HEK293 (cell line): ENCODE data around the gene TPMT.

Experiments used
- CTCF ChIA-PET: fragments of 350-600 bp; formaldehyde crosslinking; extraction: SDS; loops from one replicate; lab custom pipeline; 2021; ENCODE audit warnings: antibody characterized with exemption; lab: Yijun Ruan, JAX
- POLR2A ChIA-PET: fragments of 300-600 bp; formaldehyde crosslinking; extraction: SDS; loops from one replicate; lab custom pipeline; 2020; ENCODE audit warnings: antibody characterized with exemption, inconsistent platforms; lab: Yijun Ruan, JAX
- H3K27ac ChIP-seq: fragments of 200-500 bp; sonication (Bioruptor generic); 2 replicates; pipeline ENCODE4 v1.5.1; 2014; ENCODE audit warnings: low read depth, low read length, control low read depth, inconsistent platforms; ENCODE audit errors: extremely low read depth
- H3K36me3 ChIP-seq, 2 experiments: fragments of 200-500 bp in 1 of 2; sonication (Bioruptor generic) in 1 of 2; 1 replicate in 1 of 2; 2 replicates in 1 of 2; pipeline ENCODE4 v1.5.1; 2014 to 2017; ENCODE audit warnings: inconsistent platforms in 2 of 2, low read length in 2 of 2; ENCODE audit not compliant: control insufficient read depth in 2 of 2, insufficient read depth in 1 of 2
- H3K4me1 ChIP-seq: fragments of 200-500 bp; sonication (Bioruptor generic); 2 replicates; pipeline ENCODE4 v1.5.1; 2014; ENCODE audit warnings: mild to moderate bottlenecking, low read length, inconsistent platforms; ENCODE audit not compliant: control insufficient read depth, insufficient read depth
- H3K4me3 ChIP-seq: 2 replicates; pipeline ENCODE4 v1.5.1; 2011; ENCODE audit warnings: low read depth, mild to moderate bottlenecking, control low read depth, low read length, moderate library complexity
- H3K9me3 ChIP-seq: fragments of 200-500 bp; sonication (Bioruptor generic); 2 replicates; pipeline ENCODE4 v1.5.1; 2014; ENCODE audit warnings: low read depth, low read length, inconsistent platforms; ENCODE audit not compliant: control insufficient read depth, insufficient read depth
- CTCF ChIP-seq: fragments of 450-650 bp; formaldehyde crosslinking; IDR thresholded peaks from 2 replicates; pipeline ENCODE4 v1.5.1; 2016; ENCODE audit warnings: missing biosample characterization, missing genetic modification characterization
- EGR2 ChIP-seq: fragments of 450-650 bp; formaldehyde crosslinking; IDR thresholded peaks from 2 replicates; pipeline ENCODE4 v1.5.1; 2016; ENCODE audit warnings: low read depth, missing biosample characterization, missing genetic modification characterization
- GLI4 ChIP-seq: fragments of 450-650 bp; formaldehyde crosslinking; IDR thresholded peaks from 2 replicates; pipeline ENCODE4 v1.5.1; 2016; ENCODE audit warnings: missing biosample characterization, missing genetic modification characterization
- IKZF3 ChIP-seq: fragments of 450-650 bp; IDR thresholded peaks from 2 replicates; pipeline ENCODE4 v1.5.0; 2018; ENCODE audit warnings: missing biosample characterization, mild to moderate bottlenecking, missing genetic modification characterization, moderate library complexity
- KLF16 ChIP-seq: fragments of 450-650 bp; formaldehyde crosslinking; IDR thresholded peaks from 2 replicates; pipeline ENCODE4 v1.5.1; 2017; ENCODE audit warnings: missing biosample characterization, missing genetic modification characterization
- KLF9 ChIP-seq: fragments of 450-650 bp; formaldehyde crosslinking; IDR thresholded peaks from 2 replicates; pipeline ENCODE4 v1.5.1; 2016; ENCODE audit warnings: missing biosample characterization, missing genetic modification characterization, low read depth
- ZIC2 ChIP-seq: fragments of 450-650 bp; formaldehyde crosslinking; IDR thresholded peaks from 2 replicates; pipeline ENCODE4 v1.5.1; 2016; ENCODE audit warnings: missing biosample characterization, missing genetic modification characterization
- ZNF184 ChIP-seq: fragments of 450-650 bp; IDR thresholded peaks from 2 replicates; pipeline ENCODE4 v1.5.1; 2018; ENCODE audit warnings: missing biosample characterization, mild to moderate bottlenecking, missing genetic modification characterization
- ZNF19 ChIP-seq: fragments of 450-650 bp; formaldehyde crosslinking; IDR thresholded peaks from 2 replicates; pipeline ENCODE4; 2016; ENCODE audit warnings: missing biosample characterization, missing genetic modification characterization, low read depth
- ZNF214 ChIP-seq: fragments of 450-650 bp; formaldehyde crosslinking; IDR thresholded peaks from 2 replicates; pipeline ENCODE4 v1.5.1; 2017; ENCODE audit warnings: missing biosample characterization, mild to moderate bottlenecking, missing genetic modification characterization, borderline replicate concordance
- ZNF341 ChIP-seq: fragments of 450-650 bp; formaldehyde crosslinking; IDR thresholded peaks from 2 replicates; pipeline ENCODE4; 2016; ENCODE audit warnings: low read depth, missing biosample characterization, missing genetic modification characterization
- ZNF404 ChIP-seq: fragments of 450-650 bp; formaldehyde crosslinking; IDR thresholded peaks from 2 replicates; pipeline ENCODE4 v1.5.1; 2017; ENCODE audit warnings: missing biosample characterization, missing genetic modification characterization
- ZNF416 ChIP-seq: fragments of 450-650 bp; formaldehyde crosslinking; IDR thresholded peaks from 2 replicates; pipeline ENCODE4 v1.5.1; 2016; ENCODE audit warnings: missing biosample characterization, missing genetic modification characterization
- ZNF596 ChIP-seq: fragments of 450-650 bp; IDR thresholded peaks from 2 replicates; pipeline ENCODE4 v1.5.0; 2018; ENCODE audit warnings: missing biosample characterization, mild to moderate bottlenecking, missing genetic modification characterization, moderate library complexity
- ZNF830 ChIP-seq: fragments of 450-650 bp; IDR thresholded peaks from 2 replicates; pipeline ENCODE4 v1.5.0; 2018; ENCODE audit warnings: missing biosample characterization, missing genetic modification characterization, low read depth, mild to moderate bottlenecking, moderate library complexity
- ZNF843 ChIP-seq: fragments of 450-650 bp; formaldehyde crosslinking; IDR thresholded peaks from 2 replicates; pipeline ENCODE4 v1.5.1; 2016; ENCODE audit warnings: missing biosample characterization, missing genetic modification characterization
- ZSCAN4 ChIP-seq: fragments of 450-650 bp; formaldehyde crosslinking; IDR thresholded peaks from 2 replicates; pipeline ENCODE4 v1.5.1; 2017; ENCODE audit warnings: missing biosample characterization, missing genetic modification characterization
- TF ChIP-seq, protein P1 (sequence below): fragments of 450-650 bp; formaldehyde crosslinking; IDR thresholded peaks from 2 replicates; pipeline ENCODE4 v1.5.1; 2016; ENCODE audit warnings: missing biosample characterization, missing genetic modification characterization, borderline replicate concordance

Gene TPMT

GRCh38 chr6:18121580-18122127 lies 33.2 kb downstream of the TPMT start:
- H3K9me3 ChIP-seq: no peaks in the 10 kb centered on the region
- TF ChIP-seq ZNF19 (no peak), ZNF843 (tag by site-specific recombination) (no peak), CTCF (tag by site-specific recombination) (0 out of 2 replicates have a peak, but pooled peaks have one; percentile 29)
- TF ChIP-seq, all 188 proteins: peak for 1
- ChIA-PET CTCF (interaction anchor here (0.6 to 2.1 kb wide), 28 partner anchors 8 to 965 kb away, joined by 3 to 12 read pairs (median 4); no protein-coding TSS in a partner anchor), POLR2A (interaction anchor here (0.6 kb wide), 2 partner anchors 27 to 134 kb away, joined by 3 read pairs; no protein-coding TSS in a partner anchor)
- Histone ChIP-seq H3K27ac (no peak overlapping the region), H3K4me3 (no peak overlapping the region), H3K36me3 (no peaks in the 10 kb centered on the region), H3K4me1 (no peaks in the 10 kb centered on the region; the same call in 1 of the 2 replicates)

- TF ChIP-seq ZNF416 (tag by site-specific recombination): no peak
- no peak for TF ChIP-seq ZNF596 (tag by site-specific recombination)
- TF ChIP-seq KLF16 (tag by site-specific recombination): no peak
- TF ChIP-seq ZNF404 (tag by site-specific recombination): no peak
- TF ChIP-seq ZNF184 (tag by site-specific recombination): no peak
- TF ChIP-seq KLF9 (tag by site-specific recombination): no peak
- Histone ChIP-seq H3K9me3 (no peaks in the 10 kb centered on the region), H3K4me3 (no peak overlapping the region), H3K4me1 (no peaks in the 10 kb centered on the region; the same call in 1 of the 2 replicates), H3K36me3 (no peaks in the 10 kb centered on the region), H3K27ac (no peak overlapping the region)
- ChIA-PET CTCF (no interaction called here), POLR2A (interaction anchor here (0.5 to 0.6 kb wide), 3 partner anchors 65 to 1876 kb away, joined by 3 to 4 read pairs (median 3); no protein-coding TSS in a partner anchor)
Measured at GRCh38 chr6:18119236-18119635, 35.6 kb downstream of the TPMT start.

DNA sequence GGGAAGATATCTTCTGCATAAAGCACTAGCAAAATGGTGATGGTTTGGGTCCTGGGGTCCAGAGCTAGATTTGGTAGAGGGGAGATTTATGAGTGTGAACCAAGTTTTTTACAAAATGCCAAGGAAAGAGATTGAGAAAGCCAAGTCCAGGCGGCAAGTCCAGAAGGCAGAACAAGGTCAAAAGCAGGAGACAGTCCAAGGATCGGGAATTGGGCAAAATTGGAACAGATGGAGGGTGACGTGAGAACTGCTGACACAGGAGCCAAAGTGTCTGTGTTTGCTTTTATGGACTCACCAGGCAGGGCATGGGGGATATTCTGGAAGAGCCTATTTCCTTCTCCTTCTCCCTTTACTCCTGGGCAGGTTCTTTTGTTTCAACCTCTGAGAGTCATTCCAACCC lies 36.5 kb downstream of the TPMT start:
- H3K27ac ChIP-seq: no peak overlapping the region
- no peak overlapping the region for H3K4me3 ChIP-seq
- H3K4me1 ChIP-seq: no peaks in the 10 kb centered on the region; the same call in 1 of the 2 replicates
- no peaks in the 10 kb centered on the region for H3K36me3 ChIP-seq
- ChIA-PET CTCF (no interaction called here), POLR2A (interaction anchor here (0.5 to 0.6 kb wide), 2 partner anchors 132 to 1875 kb away, joined by 3 read pairs; no protein-coding TSS in a partner anchor)
- no peaks in the 10 kb centered on the region for H3K9me3 ChIP-seq
- peak; percentile 45 for TF ChIP-seq ZNF341 (tag by site-specific recombination)
- TF ChIP-seq ZIC2 (tag by site-specific recombination): no peak

DNA sequence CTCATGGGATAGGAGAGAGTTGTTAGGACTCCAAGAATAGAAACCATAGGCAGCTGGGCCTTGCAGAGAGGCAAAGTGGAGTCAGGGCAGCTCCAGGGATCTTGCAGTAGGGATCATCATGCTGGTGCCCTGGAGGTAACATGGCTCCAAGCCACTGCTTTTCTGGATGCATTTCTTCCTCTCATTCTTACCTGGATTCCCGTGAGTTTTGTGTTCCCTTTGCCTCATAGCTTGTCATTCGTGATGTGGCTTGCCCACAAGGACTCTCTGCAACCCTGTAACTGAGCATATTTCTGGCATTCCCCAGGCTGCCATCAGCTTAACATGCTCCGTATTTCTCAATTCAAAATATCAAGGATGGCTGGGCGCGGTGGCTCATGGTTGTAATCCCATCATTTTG lies 37.7 kb downstream of the TPMT start:
- H3K9me3 ChIP-seq: no peaks in the 10 kb centered on the region
- no peak overlapping the region for H3K27ac ChIP-seq
- no peaks in the 10 kb centered on the region for H3K36me3 ChIP-seq
- ChIA-PET CTCF (no interaction called here), POLR2A (interaction anchor here (0.7 kb wide), 1 partner anchor 358 kb away, joined by 5 read pairs; no protein-coding TSS in a partner anchor)
- H3K4me3 ChIP-seq: no peak overlapping the region
- H3K4me1 ChIP-seq: no peaks in the 10 kb centered on the region; the same call in 1 of the 2 replicates
- TF ChIP-seq ZNF214 (tag by site-specific recombination) (no peak), IKZF3 (tag by site-specific recombination) (no peak), KLF9 (tag by site-specific recombination) (no peak), EGR2 (tag by site-specific recombination) (no peak), ZNF830 (tag by site-specific recombination) (no peak), ZSCAN4 (no peak), GLI4 (tag by site-specific recombination) (no peak), ZNF596 (tag by site-specific recombination) (no peak)
- TF ChIP-seq, protein P1, sequence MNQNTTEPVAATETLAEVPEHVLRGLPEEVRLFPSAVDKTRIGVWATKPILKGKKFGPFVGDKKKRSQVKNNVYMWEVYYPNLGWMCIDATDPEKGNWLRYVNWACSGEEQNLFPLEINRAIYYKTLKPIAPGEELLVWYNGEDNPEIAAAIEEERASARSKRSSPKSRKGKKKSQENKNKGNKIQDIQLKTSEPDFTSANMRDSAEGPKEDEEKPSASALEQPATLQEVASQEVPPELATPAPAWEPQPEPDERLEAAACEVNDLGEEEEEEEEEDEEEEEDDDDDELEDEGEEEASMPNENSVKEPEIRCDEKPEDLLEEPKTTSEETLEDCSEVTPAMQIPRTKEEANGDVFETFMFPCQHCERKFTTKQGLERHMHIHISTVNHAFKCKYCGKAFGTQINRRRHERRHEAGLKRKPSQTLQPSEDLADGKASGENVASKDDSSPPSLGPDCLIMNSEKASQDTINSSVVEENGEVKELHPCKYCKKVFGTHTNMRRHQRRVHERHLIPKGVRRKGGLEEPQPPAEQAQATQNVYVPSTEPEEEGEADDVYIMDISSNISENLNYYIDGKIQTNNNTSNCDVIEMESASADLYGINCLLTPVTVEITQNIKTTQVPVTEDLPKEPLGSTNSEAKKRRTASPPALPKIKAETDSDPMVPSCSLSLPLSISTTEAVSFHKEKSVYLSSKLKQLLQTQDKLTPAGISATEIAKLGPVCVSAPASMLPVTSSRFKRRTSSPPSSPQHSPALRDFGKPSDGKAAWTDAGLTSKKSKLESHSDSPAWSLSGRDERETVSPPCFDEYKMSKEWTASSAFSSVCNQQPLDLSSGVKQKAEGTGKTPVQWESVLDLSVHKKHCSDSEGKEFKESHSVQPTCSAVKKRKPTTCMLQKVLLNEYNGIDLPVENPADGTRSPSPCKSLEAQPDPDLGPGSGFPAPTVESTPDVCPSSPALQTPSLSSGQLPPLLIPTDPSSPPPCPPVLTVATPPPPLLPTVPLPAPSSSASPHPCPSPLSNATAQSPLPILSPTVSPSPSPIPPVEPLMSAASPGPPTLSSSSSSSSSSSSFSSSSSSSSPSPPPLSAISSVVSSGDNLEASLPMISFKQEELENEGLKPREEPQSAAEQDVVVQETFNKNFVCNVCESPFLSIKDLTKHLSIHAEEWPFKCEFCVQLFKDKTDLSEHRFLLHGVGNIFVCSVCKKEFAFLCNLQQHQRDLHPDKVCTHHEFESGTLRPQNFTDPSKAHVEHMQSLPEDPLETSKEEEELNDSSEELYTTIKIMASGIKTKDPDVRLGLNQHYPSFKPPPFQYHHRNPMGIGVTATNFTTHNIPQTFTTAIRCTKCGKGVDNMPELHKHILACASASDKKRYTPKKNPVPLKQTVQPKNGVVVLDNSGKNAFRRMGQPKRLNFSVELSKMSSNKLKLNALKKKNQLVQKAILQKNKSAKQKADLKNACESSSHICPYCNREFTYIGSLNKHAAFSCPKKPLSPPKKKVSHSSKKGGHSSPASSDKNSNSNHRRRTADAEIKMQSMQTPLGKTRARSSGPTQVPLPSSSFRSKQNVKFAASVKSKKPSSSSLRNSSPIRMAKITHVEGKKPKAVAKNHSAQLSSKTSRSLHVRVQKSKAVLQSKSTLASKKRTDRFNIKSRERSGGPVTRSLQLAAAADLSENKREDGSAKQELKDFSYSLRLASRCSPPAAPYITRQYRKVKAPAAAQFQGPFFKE (tag by site-specific recombination): no peak
